ENCODE measurements around the gene SKIC3.

DNA sequence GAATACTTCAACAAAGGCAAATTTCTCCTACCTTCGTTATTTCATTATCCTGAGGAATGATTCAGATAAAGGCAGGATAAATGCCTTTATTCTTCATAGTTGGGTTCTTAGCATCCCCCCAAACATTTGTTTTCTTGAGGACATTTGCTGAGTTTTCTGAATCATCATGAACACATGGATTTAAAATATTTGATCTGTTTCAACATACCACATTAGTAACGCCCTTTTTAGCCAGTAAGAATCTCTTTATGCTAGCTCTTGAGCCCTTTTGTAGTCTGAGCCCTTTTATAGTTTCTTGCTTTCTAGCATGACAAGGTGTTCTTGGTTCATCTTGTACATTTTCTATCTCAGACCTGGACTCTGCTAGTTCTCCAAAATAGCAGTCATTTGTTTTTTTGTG lies 27.9 kb downstream of the SKIC3 start:
- TF ChIP-seq POLR2A (IDR thresholded peaks at IDR 0.05; ENCODE audit: low read length) (no peak), GATA1 (IDR thresholded peaks at IDR 0.05; ENCODE audit: low read depth, low read length) (no peak)

Data from erythroblast (primary cell).